CD4-positive, alpha-beta T cell treated with Interleukin-12 subunit alpha and Interleukin-12 subunit beta, for 1 hour (primary cell): Measurements from ENCODE around the gene KLF9.

Experiments used
- DNase-seq: peaks from one replicate; pipeline ENCODE4 v3.0.0-alpha.2; 2020

KLF9 gene

DNA sequence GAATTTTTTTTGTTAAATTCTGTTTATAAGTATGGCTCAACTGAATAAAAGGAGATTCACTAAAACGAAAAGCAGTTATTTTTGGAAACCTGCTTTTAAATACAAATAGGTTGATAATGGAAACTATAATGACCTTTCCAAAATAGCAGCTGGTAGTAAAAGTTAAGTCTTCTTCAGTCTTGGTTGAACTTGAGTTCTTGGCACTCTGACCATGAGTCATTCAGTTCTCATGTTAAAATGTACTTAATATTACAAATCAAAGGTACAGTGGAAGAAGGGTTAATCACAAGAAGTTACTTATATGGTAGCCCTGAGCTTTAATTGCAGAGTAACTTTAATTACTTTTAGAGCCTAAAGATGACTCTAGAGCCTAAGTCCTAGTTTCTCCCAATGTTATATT is 62.1 kb downstream of the KLF9 start:
- no peak for DNase-seq

DNA sequence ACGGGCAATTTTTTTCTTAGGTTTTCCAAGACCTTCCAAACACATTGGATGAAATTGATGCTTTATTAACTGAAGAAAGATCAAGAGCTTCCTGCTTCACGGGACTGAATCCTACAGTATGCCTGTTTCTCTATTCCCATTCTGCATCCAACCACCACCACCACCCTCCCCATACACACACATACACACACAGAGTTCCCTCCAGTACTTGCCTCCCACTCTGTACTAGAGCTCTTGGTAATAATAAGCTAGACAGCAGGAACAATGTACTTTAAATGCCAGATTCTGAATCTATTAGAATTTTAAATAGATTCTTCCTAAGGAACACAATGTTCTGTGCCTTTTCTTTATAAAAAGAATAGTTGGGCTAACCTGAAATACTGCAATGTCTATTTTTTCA is 67.4 kb downstream of the KLF9 start:
- DNase-seq, result no peak

DNA sequence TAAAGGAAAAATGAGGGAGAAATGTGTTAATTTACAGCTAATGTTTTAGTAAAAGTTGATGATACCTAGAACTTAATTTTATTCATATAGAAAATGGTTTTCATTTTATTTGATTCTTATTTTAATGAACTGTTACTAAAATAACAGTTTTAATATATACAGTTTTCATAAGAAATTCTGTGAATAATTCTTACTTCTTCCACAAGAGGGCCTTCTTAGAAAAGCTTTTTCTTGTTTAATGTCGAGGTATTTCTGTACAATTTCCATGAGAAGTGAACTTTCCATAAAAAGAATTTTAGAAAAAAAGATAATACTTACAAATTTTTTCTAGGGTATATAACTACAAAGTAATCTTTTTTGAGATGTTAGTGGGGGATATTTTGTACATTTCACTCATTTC is 73.9 kb downstream of the KLF9 start:
- peak; percentile 35 for DNase-seq
